K562 (cell line): ENCODE data around the gene RUVBL1. TPM values are rescaled to one million over a fixed set of nuclear protein-coding genes. Genes with fewer than 3 reads are reported as not detected.

Experiments
- ATAC-seq: fragments of 200-7000 bp; cut with Tn5 transposase; 3 replicates; pipeline ENCODE4 v1.9.1; 2020; ENCODE audit warnings: moderate library complexity
- BruUV-seq: library from RNA; stranded (reverse); fragments of 400-500 nt; replicated peaks from 2 replicates; lab custom pipeline; 2021; lab: Mats Ljungman, UMichigan
- CTCF ChIA-PET: fragments of 300-600 bp; formaldehyde crosslinking; extraction: SDS; loops from one replicate; lab custom pipeline; 2021; ENCODE audit warnings: low intra/inter-chr PET ratio; lab: Yijun Ruan, JAX
- POLR2A ChIA-PET: fragments of 300-600, 350-650 bp; sonication (Branson Sonifier 250); formaldehyde crosslinking; extraction: SDS; loops from one replicate; lab custom pipeline; 2021; ENCODE audit warnings: antibody characterized with exemption, inconsistent platforms; lab: Yijun Ruan, JAX
- DNase-seq, 4 experiments: peaks; one replicate each; pipeline versions ENCODE4 v3.0.0 to v3.0.0-alpha.2; 2011 to 2018; ENCODE audit warnings: low spot score in 3 of 4, mixed read lengths in 3 of 4; ENCODE audit errors: extremely low read depth in 1 of 4
- FAIRE-seq: peaks from 2 replicates; lab custom pipeline; 2011; peaks lifted over from hg19 to GRCh38; lab: Jason Lieb, UNC
- H2AFZ ChIP-seq: 2 replicates; pipeline ENCODE4 v1.6.0; 2011; ENCODE audit warnings: low read depth, low read length, control low read depth, inconsistent platforms
- H3K27ac ChIP-seq: fragments of 200-600 bp; 3 replicates; pipeline ENCODE4 v1.8.0; 2011; ENCODE audit warnings: low read depth, mild to moderate bottlenecking, control low read depth, inconsistent platforms, low read length, moderate library complexity, mixed read lengths; ENCODE audit errors: extremely low read depth
- H3K27me3 ChIP-seq, 2 experiments: fragments of 300-600 bp in 1 of 2; 2 replicates in 1 of 2; 3 replicates in 1 of 2; pipeline versions ENCODE4 v1.6.0 to v1.8.0; 2011; ENCODE audit warnings: inconsistent platforms in 2 of 2, low read length in 2 of 2, mild to moderate bottlenecking in 1 of 2, mixed read lengths in 1 of 2, moderate library complexity in 1 of 2; ENCODE audit not compliant: control insufficient read depth in 2 of 2, insufficient read depth in 2 of 2
- H3K36me3 ChIP-seq: fragments of 300-600 bp; 3 replicates; pipeline ENCODE4 v1.8.0; 2011; ENCODE audit warnings: mild to moderate bottlenecking, low read length, inconsistent platforms; ENCODE audit not compliant: control insufficient read depth, insufficient read depth
- H3K4me1 ChIP-seq, 2 experiments: fragments of 200-600 bp in 1 of 2; replicated peaks in 1 of 2; 2 replicates in 1 of 2; 3 replicates in 1 of 2; pipeline versions ENCODE4 v1.5.1 to v1.8.0; 2011; ENCODE audit warnings: inconsistent platforms in 2 of 2, low read length in 2 of 2, mild to moderate bottlenecking in 1 of 2, mixed read lengths in 1 of 2, moderate library complexity in 1 of 2; ENCODE audit not compliant: control insufficient read depth in 2 of 2, insufficient read depth in 2 of 2
- H3K4me2 ChIP-seq: 2 replicates; pipeline ENCODE4 v1.6.1; 2011; ENCODE audit warnings: low read length, control low read depth, inconsistent platforms, mixed read lengths; ENCODE audit not compliant: insufficient read depth
- H3K4me3 ChIP-seq: fragments of 200-600 bp; sonication (generic), shearing (Covaris generic); 2 replicates; pipeline ENCODE4 v1.5.1; 2016; ENCODE audit warnings: control low read depth, inconsistent platforms
- H3K79me2 ChIP-seq: fragments of 200-600 bp; 3 replicates; pipeline ENCODE4 v1.8.0; 2011; ENCODE audit warnings: low read length, inconsistent platforms; ENCODE audit not compliant: control insufficient read depth, insufficient read depth
- H3K9ac ChIP-seq, 2 experiments: 2 replicates each; pipeline versions ENCODE4 v1.6.0 to v1.6.1; 2011; ENCODE audit warnings: low read depth in 2 of 2, low read length in 2 of 2, control low read depth in 1 of 2, inconsistent platforms in 1 of 2, mild to moderate bottlenecking in 1 of 2, mixed read lengths in 1 of 2; ENCODE audit not compliant: insufficient read depth in 1 of 2
- H3K9me1 ChIP-seq: one replicate; pipeline ENCODE4 v1.6.0; 2011; ENCODE audit warnings: inconsistent platforms, mild to moderate bottlenecking, low read length, moderate library complexity; ENCODE audit not compliant: control insufficient read depth, insufficient read depth
- H3K9me3 ChIP-seq: replicated peaks from 2 replicates; pipeline ENCODE4 v1.5.1; 2011; ENCODE audit warnings: low read depth, low read length, inconsistent platforms; ENCODE audit not compliant: control insufficient read depth, insufficient read depth
- H4K20me1 ChIP-seq: replicated peaks from 2 replicates; pipeline ENCODE4 v1.6.1; 2011; ENCODE audit warnings: low read length, inconsistent platforms, mixed read lengths; ENCODE audit not compliant: control insufficient read depth, insufficient read depth
- CCNT2 ChIP-seq: IDR thresholded peaks from 2 replicates; pipeline ENCODE4 v1.6.1; 2011; ENCODE audit warnings: borderline replicate concordance, low read depth, mild to moderate bottlenecking, moderate library complexity, mixed read lengths, low read length; ENCODE audit not compliant: insufficient read length; ENCODE audit errors: extremely low read depth
- HOMEZ ChIP-seq: fragments of 250-450 bp; sonication (Bioruptor Pico); IDR thresholded peaks from 2 replicates; pipeline ENCODE4 v1.4.0; 2020; ENCODE audit warnings: mild to moderate bottlenecking, moderate library complexity
- NEUROD1 ChIP-seq: fragments of 150-350 bp; IDR thresholded peaks from 2 replicates; pipeline ENCODE4 v1.6.1; 2014; ENCODE audit warnings: borderline replicate concordance, low read length, low read depth; ENCODE audit not compliant: partially characterized antibody
- PHB2 ChIP-seq: fragments of 450-650 bp; IDR thresholded peaks from 2 replicates; pipeline ENCODE4 v1.6.1; 2017; ENCODE audit warnings: low read depth
- RBBP5 ChIP-seq: fragments of 200-600 bp; sonication (generic); IDR thresholded peaks from 2 replicates; pipeline ENCODE4 v1.6.1; 2012; ENCODE audit warnings: borderline replicate concordance, mild to moderate bottlenecking, low read length, control low read depth, inconsistent platforms; ENCODE audit not compliant: insufficient read depth, poor library complexity, severe bottlenecking
- SMAD1 ChIP-seq: fragments of 150-350 bp; IDR thresholded peaks from 2 replicates; pipeline ENCODE4 v1.6.1; 2014; ENCODE audit warnings: low read length, low read depth; ENCODE audit not compliant: partially characterized antibody
- ZBTB11 ChIP-seq, 3 experiments: fragments of 200-800 bp in 1 of 3; fragments of 250-450 bp in 1 of 3; fragments of 450-650 bp in 1 of 3; sonication (Bioruptor Pico) in 1 of 3; sonication (Bioruptor generic) in 1 of 3; formaldehyde crosslinking in 1 of 3; IDR thresholded peaks; 2 replicates each; pipeline versions ENCODE4 v1.6.1 to v1.8.0; 2016 to 2022; ENCODE audit warnings: mild to moderate bottlenecking in 2 of 3, missing genetic modification characterization in 2 of 3, missing compliant biosample characterization in 1 of 3, moderate library complexity in 1 of 3
- ZNF395 ChIP-seq: fragments of 200-800 bp; sonication (Bioruptor generic); IDR thresholded peaks from 2 replicates; pipeline ENCODE4 v1.6.1; 2017; ENCODE audit warnings: missing genetic modification characterization, missing compliant biosample characterization
- ZNF561 ChIP-seq: fragments of 450-650 bp; formaldehyde crosslinking; conservative IDR thresholded peaks from 2 replicates; pipeline ENCODE4 v1.4.0; 2020; ENCODE audit warnings: mild to moderate bottlenecking, moderate library complexity
- WGBS: fragments of 100-300 bp; shearing (Covaris generic); methylation state at CpG from one replicate; pipeline ENCODE4 v1.1.6; 2016; ENCODE audit warnings: low coverage, mixed read lengths; ENCODE audit not compliant: insufficient coverage; ENCODE audit errors: missing lambda C conversion rate; 5-methylcytosine and 5-hydroxymethylcytosine counted together
- in situ Hi-C: fragments of 300-500 bp; cut with MboI; formaldehyde crosslinking; loops from 4 replicates; pipeline ENCODE4 v1.15.0; 2018; ENCODE audit warnings: inconsistent platforms, mixed read lengths
- intact Hi-C: fragments of 100-400 bp; cut with micrococcal nuclease; formaldehyde crosslinking; loops from 2 replicates; pipeline ENCODE4 v1.14.2; 2022
- polyA plus RNA-seq, 8 experiments: library from polyadenylated mRNA; depleted of rRNA in 4 of 8; stranded (reverse) in 5 of 8; unstranded in 3 of 8; fragments of >200 nt; fragmentation: Nextera tagmentation in 2 of 8; fragmentation: Illumina TruSeq in 1 of 8; extraction: Ambion mirVana in 2 of 8; extraction: Trizol in 1 of 8; gene quantifications; 2 replicates each; pipeline versions ENCODE4 v1.2.1 to v1.2.3, GENCODE V29; 2011 to 2014; ENCODE audit warnings: inconsistent platforms in 1 of 8, missing spikeins in 1 of 8
- total RNA-seq, 7 experiments: library from RNA; depleted of rRNA in 6 of 7; stranded (reverse); fragments of >200 nt in 6 of 7; fragmentation: Illumina TruSeq in 2 of 7; extraction: Trizol in 2 of 7; gene quantifications; 2 replicates each; pipeline versions ENCODE4 v1.2.1 to v1.2.3, GENCODE V29; 2011 to 2021; ENCODE audit warnings: low replicate concordance in 1 of 7

Gene RUVBL1
- total and polyA plus RNA-seq, 9 of the 15 experiments (the other 6 are each of a cell fraction or from before 2014, with no cell fraction given) = 20.7 to 147 (median 113) TPM

- peak in 1 of 3 experiments; percentile 79; a peak in 2 of 6 replicates for TF ChIP-seq ZBTB11 (CRISPR knock-in tag; IDR thresholded peaks at IDR 0.05)
- TF ChIP-seq, all 486 proteins: peak for 12
Observed at GRCh38 chr3:128077202-128077624, 46.4 kb downstream of the RUVBL1 start (continued).

DNA sequence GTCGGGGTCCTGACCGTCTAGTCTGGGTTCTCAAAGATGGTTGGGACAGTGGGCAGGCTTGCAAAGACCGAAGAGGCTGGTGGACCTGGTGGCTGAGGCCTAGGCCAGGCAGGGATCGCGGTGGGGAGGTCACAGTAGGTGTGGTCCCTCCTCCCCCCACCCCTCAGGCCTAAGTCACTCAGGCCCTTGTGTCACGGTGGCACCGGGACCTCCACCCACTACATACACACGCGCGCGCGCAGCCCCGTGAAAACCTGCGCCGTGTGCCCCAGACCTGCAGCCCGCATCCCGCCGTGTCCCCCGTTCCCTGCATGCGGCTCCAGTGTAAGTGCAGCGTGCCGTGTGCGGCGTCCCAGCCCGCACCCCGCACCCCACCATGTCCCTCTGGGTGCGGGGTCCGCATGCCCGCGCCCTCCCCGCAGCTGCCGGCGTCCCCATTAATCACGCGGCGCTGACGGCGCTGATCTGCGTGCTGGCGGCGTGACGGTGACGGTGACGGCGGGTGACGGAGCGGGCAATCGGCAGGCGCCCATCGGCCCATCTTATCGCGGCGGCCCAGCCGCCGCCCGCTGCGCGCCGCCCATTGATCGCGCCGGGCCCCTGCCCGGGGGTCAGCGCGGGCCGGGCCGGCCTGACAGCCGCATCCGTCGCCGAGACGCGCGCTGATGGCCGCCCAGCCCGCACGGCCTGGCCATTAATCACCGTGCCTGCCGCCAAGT, 47.0 kb downstream of the RUVBL1 start:
- BruUV-seq = no TSS peak
- Histone ChIP-seq H3K9me3 (no peaks in the 10 kb centered on the region), H3K9ac (peak overlapping the region; percentile 76 to 95), H3K4me3 (peak overlapping the region; percentile 47), H3K79me2 (peaks cover 30% of the 10 kb centered on the region; the same call in 2 of the 3 replicates), H3K27me3 (no peaks in the 10 kb centered on the region), H3K36me3 (peaks cover 72% of the 10 kb centered on the region), H3K27ac (peak overlapping the region; percentile 96), H2AFZ (peak overlapping the region; percentile 82), H3K4me1 (peaks cover 41 to 62% of the 10 kb centered on the region in 2 experiments), H3K4me2 (peak overlapping the region; percentile 82), H4K20me1 (peaks cover 10% of the 10 kb centered on the region; the same call in 1 of the 2 replicates), H3K9me1 (peaks cover 3% of the 10 kb centered on the region)
- DNase-seq = peak; percentile 79 to 85 (median 82)
- intact Hi-C loops = loop anchor here (2.0 to 10.0 kb wide), 2 partner anchors 48 to 418 kb away; partner anchors contain the start of gene GATA2
- WGBS = under 1% methylated on average over 24 of the region's 79 CpGs
- ChIA-PET POLR2A (interaction anchor here (0.7 to 1.5 kb wide), 2 partner anchors 19 to 20 kb away, joined by 3 read pairs; no protein-coding TSS in a partner anchor), CTCF (no interaction called here)
- FAIRE-seq = peak; percentile 71
- in situ Hi-C loops = no loop called here
- ATAC-seq = peak; percentile 81
- TF ChIP-seq ZNF395 (CRISPR knock-in tag) = peak; percentile 79
- peak; percentile 100 for TF ChIP-seq CCNT2
- TF ChIP-seq SMAD1 = no peak
- TF ChIP-seq HOMEZ (CRISPR knock-in tag) = 0 out of 2 replicates have a peak, but pooled peaks have one; percentile 26
- TF ChIP-seq ZNF561 = no peak
- no peak for TF ChIP-seq NEUROD1
- TF ChIP-seq RBBP5 = no peak
- no peak for TF ChIP-seq PHB2
